Karpas-422 (cell line): ENCODE results near the gene APOL4. TPM values are rescaled to one million over a fixed set of nuclear protein-coding genes. Genes with fewer than 3 reads are reported as not detected.
"Not testable (repeated sequence)": the region's sequence is repeated elsewhere in the genome, so short reads cannot be mapped to it uniquely, and the experiment has no call there.

Experiments
- DNase-seq: peaks from one replicate; pipeline ENCODE4 v3.0.0-alpha.2; 2015
- H2AFZ ChIP-seq: fragments of 200-600 bp; sonication (generic); 2 replicates; pipeline ENCODE4 v1.6.1; 2014; ENCODE audit warnings: antibody characterized with exemption, low read length, mixed read lengths
- H3K27ac ChIP-seq: fragments of 200-600 bp; sonication (generic); 2 replicates; pipeline ENCODE4 v1.5.1; 2014; ENCODE audit warnings: mild to moderate bottlenecking, low read length, moderate library complexity
- H3K27me3 ChIP-seq: fragments of 200-600 bp; sonication (generic); 2 replicates; pipeline ENCODE4 v1.6.1; 2014; ENCODE audit warnings: low read length, mixed read lengths
- H3K36me3 ChIP-seq: fragments of 200-600 bp; sonication (generic); 2 replicates; pipeline ENCODE4 v1.6.1; 2014; ENCODE audit warnings: low read length, mixed read lengths; ENCODE audit not compliant: insufficient read depth
- H3K4me1 ChIP-seq: fragments of 200-600 bp; sonication (generic); 2 replicates; pipeline ENCODE4 v1.6.1; 2014; ENCODE audit warnings: mild to moderate bottlenecking, low read length, mixed read lengths
- H3K4me2 ChIP-seq: fragments of 200-600 bp; sonication (generic); 2 replicates; pipeline ENCODE4 v1.6.1; 2014; ENCODE audit warnings: low read length, low read depth, mild to moderate bottlenecking; ENCODE audit not compliant: poor library complexity, severe bottlenecking
- H3K4me3 ChIP-seq: fragments of 200-600 bp; sonication (generic); 2 replicates; pipeline ENCODE4 v1.5.1; 2014; ENCODE audit warnings: mild to moderate bottlenecking, antibody characterized with exemption, low read length, mixed read lengths
- H3K79me2 ChIP-seq: fragments of 200-600 bp; sonication (generic); 2 replicates; pipeline ENCODE4 v1.6.1; 2014; ENCODE audit warnings: mild to moderate bottlenecking, low read length, mixed read lengths
- H3K9ac ChIP-seq: fragments of 200-600 bp; sonication (generic); 2 replicates; pipeline ENCODE4 v1.6.0; 2014; ENCODE audit warnings: low read length
- H3K9me2 ChIP-seq: fragments of 200-600 bp; sonication (generic), shearing (Covaris generic); replicated peaks from 2 replicates; pipeline ENCODE4 v1.6.0; 2014; ENCODE audit warnings: mild to moderate bottlenecking, low read length, moderate library complexity; ENCODE audit not compliant: insufficient read depth
- H3K9me3 ChIP-seq: fragments of 300-700, 200-600 bp; sonication (generic); 2 replicates; pipeline ENCODE4 v1.6.1; 2014; ENCODE audit warnings: low read length, mixed read lengths
- H4K20me1 ChIP-seq: fragments of 200-600 bp; sonication (generic); 2 replicates; pipeline ENCODE4 v1.6.1; 2014; ENCODE audit warnings: mild to moderate bottlenecking, antibody characterized with exemption, low read length, low read depth; ENCODE audit not compliant: insufficient read depth
- total RNA-seq: library from RNA; depleted of rRNA; stranded (reverse); fragments of >200 nt; shearing (Covaris generic); gene quantifications from 2 replicates; pipeline ENCODE4 v1.2.3, GENCODE V29; 2014; ENCODE audit warnings: low replicate concordance

APOL4 gene
- total RNA-seq, 1 experiment from 2014 or later: not detected

GRCh38 chr22:36208914-36209313 is 7.3 kb upstream of the APOL4 start:
- DNase-seq: no peak
- Histone ChIP-seq H3K9me3 (no peaks in the 10 kb centered on the region), H3K79me2 (no peaks in the 10 kb centered on the region), H3K9ac (no peak overlapping the region), H3K9me2 (no peaks in the 10 kb centered on the region), H3K27me3 (no peaks in the 10 kb centered on the region), H3K4me2 (no peak overlapping the region), H3K27ac (no peak overlapping the region), H3K4me1 (peaks cover 17% of the 10 kb centered on the region), H3K4me3 (no peak overlapping the region), H2AFZ (no peak overlapping the region), H4K20me1 (no peaks in the 10 kb centered on the region), H3K36me3 (no peaks in the 10 kb centered on the region)

GRCh38 chr22:36208162-36208765 is 6.7 kb upstream of the APOL4 start:
- H3K27ac ChIP-seq: no peak overlapping the region
- H3K4me2 ChIP-seq: no peak overlapping the region
- H3K27me3 ChIP-seq: no peaks in the 10 kb centered on the region
- H3K9me2 ChIP-seq: no peaks in the 10 kb centered on the region
- H3K9me3 ChIP-seq: no peaks in the 10 kb centered on the region
- peaks cover 17% of the 10 kb centered on the region for H3K4me1 ChIP-seq
- no peaks in the 10 kb centered on the region for H3K79me2 ChIP-seq
- H4K20me1 ChIP-seq: no peaks in the 10 kb centered on the region
- no peak for DNase-seq
- H3K36me3 ChIP-seq: no peaks in the 10 kb centered on the region
- no peak overlapping the region for H2AFZ ChIP-seq
- H3K9ac ChIP-seq: no peak overlapping the region
- no peak overlapping the region for H3K4me3 ChIP-seq

DNA sequence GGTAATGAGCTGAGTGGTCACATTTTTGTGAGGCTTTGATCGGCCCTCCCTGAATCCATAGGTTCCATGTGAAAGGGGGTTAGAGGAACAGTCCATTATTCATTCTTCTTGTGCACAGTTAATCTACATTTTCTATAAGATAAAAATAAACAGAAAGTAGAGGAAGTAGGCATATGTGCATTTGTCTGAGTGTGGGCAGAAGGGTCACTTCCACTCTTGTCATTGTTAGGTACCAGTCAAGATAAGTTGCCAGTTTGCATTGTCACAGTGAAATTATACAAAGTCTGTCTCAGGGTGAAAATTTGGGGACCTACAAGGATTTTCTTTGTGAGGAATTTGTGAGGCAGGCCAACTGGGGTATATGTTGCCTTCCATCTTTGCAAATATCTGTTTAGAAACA is 4.6 kb upstream of the APOL4 start:
- Histone ChIP-seq H3K9me3 (no peaks in the 10 kb centered on the region), H3K9me2 (no peaks in the 10 kb centered on the region), H4K20me1 (no peaks in the 10 kb centered on the region), H2AFZ (no peak overlapping the region), H3K4me2 (no peak overlapping the region), H3K4me3 (no peak overlapping the region), H3K27ac (no peak overlapping the region), H3K9ac (no peak overlapping the region), H3K4me1 (peaks cover 17% of the 10 kb centered on the region), H3K27me3 (no peaks in the 10 kb centered on the region), H3K79me2 (no peaks in the 10 kb centered on the region), H3K36me3 (no peaks in the 10 kb centered on the region)
- DNase-seq: no peak

DNA sequence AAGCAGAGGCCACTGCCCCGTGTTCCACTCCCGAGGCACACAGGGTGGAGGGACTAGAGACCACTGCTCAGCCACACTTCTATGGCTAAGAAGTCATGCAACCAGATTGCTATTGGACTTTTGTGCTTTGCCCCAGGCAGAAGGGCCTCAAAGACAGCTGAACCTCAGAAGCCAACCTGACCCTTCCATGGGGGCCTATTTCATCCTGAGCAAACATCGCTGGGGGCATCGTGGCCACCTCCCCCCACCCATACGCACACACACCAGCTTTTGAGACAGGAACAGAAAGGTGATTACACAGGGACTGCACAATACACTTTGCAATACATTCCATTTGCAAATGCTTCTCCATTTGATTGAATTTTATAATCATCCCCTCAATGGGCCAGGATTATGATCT is 4.0 kb upstream of the APOL4 start:
- not testable (repeated sequence) for H3K9ac ChIP-seq, H3K4me3 ChIP-seq, H3K36me3 ChIP-seq, H3K9me2 ChIP-seq, H4K20me1 ChIP-seq, DNase-seq, H3K9me3 ChIP-seq, H3K4me2 ChIP-seq, H3K79me2 ChIP-seq, H3K27ac ChIP-seq, H2AFZ ChIP-seq, H3K27me3 ChIP-seq
- H3K4me1 ChIP-seq: peaks cover 17% of the 10 kb centered on the region

DNA sequence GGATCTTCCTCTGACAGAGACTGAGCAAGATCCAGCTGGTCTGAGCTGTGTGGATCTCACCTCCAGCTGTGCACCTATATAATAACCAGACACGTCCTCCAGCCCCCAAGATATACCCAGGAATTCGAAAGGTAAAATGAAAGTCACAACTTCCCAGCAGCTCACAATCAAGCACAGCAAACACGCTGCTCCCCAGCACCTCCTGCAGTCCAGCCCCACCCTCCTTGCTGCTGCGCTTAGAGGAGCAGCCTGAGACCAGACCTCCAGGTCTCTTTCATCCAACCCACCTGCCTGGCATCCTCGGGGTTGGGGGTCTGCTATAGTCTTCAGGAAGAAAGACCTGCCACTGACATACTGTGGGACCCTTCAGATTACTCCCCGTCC is 3.0 kb upstream of the APOL4 start:
- no peak overlapping the region for H2AFZ ChIP-seq
- no peak overlapping the region for H3K9ac ChIP-seq
- H3K9me2 ChIP-seq: no peaks in the 10 kb centered on the region
- peaks cover 17% of the 10 kb centered on the region for H3K4me1 ChIP-seq
- DNase-seq: no peak
- H3K4me2 ChIP-seq: no peak overlapping the region
- H3K9me3 ChIP-seq: no peaks in the 10 kb centered on the region
- no peaks in the 10 kb centered on the region for H3K27me3 ChIP-seq
- no peaks in the 10 kb centered on the region for H3K36me3 ChIP-seq
- no peak overlapping the region for H3K27ac ChIP-seq
- no peaks in the 10 kb centered on the region for H3K79me2 ChIP-seq
- no peaks in the 10 kb centered on the region for H4K20me1 ChIP-seq
- no peak overlapping the region for H3K4me3 ChIP-seq

DNA sequence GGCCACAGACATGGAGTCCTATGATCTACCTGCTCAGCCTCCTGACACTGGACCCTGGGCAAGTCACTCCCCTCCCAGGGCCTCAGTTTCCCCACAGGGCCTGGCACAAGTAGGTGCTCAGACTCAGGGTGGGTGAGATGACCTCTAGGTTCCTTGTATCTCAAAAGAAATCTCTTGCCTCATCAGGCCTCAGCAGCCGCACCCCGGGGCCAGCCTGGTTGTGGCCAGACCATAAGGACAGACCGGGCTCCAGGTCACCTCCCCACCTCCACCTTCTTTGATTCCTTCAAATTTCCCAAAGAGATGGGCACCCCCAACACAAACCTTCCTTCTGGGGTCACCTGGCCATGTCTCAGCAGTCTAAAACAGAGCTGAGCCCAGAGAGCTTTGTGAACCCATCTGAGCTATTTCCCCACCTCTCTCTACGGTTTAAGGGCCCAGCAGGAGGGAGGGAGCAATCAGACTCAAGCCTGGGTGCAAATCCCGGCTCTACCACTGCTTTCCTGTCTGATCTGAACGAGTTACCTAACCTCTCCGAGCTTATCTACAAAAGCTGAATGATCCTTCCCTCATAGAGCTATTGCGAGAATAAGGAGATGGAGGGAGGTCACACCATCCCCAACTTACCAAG is 2.5 kb upstream of the APOL4 start:
- Histone ChIP-seq H4K20me1 (no peaks in the 10 kb centered on the region), H3K27me3 (no peaks in the 10 kb centered on the region), H3K4me3 (no peak overlapping the region), H3K79me2 (no peaks in the 10 kb centered on the region), H2AFZ (no peak overlapping the region), H3K27ac (no peak overlapping the region), H3K9ac (no peak overlapping the region), H3K9me3 (no peaks in the 10 kb centered on the region), H3K36me3 (no peaks in the 10 kb centered on the region), H3K9me2 (no peaks in the 10 kb centered on the region), H3K4me2 (no peak overlapping the region), H3K4me1 (peaks cover 17% of the 10 kb centered on the region)
- DNase-seq: no peak

GRCh38 chr22:36203441-36203840 is 1.8 kb upstream of the APOL4 start:
- not testable (repeated sequence) for H3K4me3 ChIP-seq

GRCh38 chr22:36202906-36203305 is 1.3 kb upstream of the APOL4 start:
- not testable (repeated sequence) for H3K27ac ChIP-seq, H3K9me2 ChIP-seq, H3K36me3 ChIP-seq, H2AFZ ChIP-seq, H3K9me3 ChIP-seq, DNase-seq, H3K4me3 ChIP-seq, H3K9ac ChIP-seq, H3K4me2 ChIP-seq, H3K27me3 ChIP-seq, H3K79me2 ChIP-seq, H4K20me1 ChIP-seq
- H3K4me1 ChIP-seq: peaks cover 23% of the 10 kb centered on the region

More at GRCh38 chr22:36203441-36203840, 1.8 kb upstream of the APOL4 start:
- H2AFZ ChIP-seq, H3K9ac ChIP-seq, H3K27ac ChIP-seq, H3K4me2 ChIP-seq, H3K36me3 ChIP-seq, H3K9me3 ChIP-seq, H3K79me2 ChIP-seq, H3K27me3 ChIP-seq, DNase-seq, H3K9me2 ChIP-seq, H4K20me1 ChIP-seq: not testable (repeated sequence)
- H3K4me1 ChIP-seq: peaks cover 18% of the 10 kb centered on the region
